Measurements from ENCODE around the gene KNOP1.
"Not testable (repeated sequence)": the region's sequence is repeated elsewhere in the genome, so short reads cannot be mapped to it uniquely, and the experiment has no call there.

KNOP1 gene

DNA sequence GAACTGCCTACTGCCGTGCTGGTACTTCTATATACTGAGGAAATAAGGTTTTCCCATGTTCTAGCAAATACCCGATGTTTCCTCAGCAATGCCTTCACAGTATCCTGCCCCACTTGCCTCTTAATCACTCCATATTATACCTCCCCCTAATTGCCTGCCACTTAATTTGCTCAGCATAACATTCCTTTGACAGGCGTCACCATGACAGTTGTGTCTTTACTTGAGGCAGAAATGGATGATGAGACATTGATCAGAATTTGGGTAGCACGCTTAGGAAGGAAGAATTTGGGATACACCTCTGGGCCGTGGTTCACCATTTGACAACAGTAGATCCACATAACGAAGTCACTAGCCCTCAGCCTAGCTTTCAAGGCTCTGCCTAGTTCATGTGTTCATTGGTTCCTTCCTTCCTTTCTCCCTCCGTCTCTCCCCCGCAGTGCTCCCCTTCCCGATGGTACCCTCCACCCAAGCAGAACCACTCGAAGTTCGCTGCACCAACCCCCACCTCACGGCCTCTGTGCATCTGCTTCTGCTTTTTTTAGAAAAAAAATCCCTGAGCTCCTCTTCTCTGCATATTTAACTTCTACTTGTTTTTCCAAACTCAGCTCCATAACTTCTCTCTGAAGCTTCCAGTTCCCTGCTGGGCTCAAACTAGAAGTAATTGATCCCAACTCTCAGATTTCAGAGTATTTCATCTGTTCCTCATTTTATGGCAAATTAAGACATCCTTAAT lies 19.4 kb upstream of the KNOP1 start:
- no peaks in the 10 kb centered on the region for H3K79me2 ChIP-seq (ENCODE audit: control insufficient read depth, insufficient read depth, low read length, unreplicated experiment)
- no peaks in the 10 kb centered on the region for H3K36me3 ChIP-seq (ENCODE audit: insufficient read depth, low read length)
- no peak overlapping the region for H3K4me3 ChIP-seq (ENCODE audit: low read depth, low read length)
- H3K27me3 ChIP-seq (ENCODE audit: insufficient read depth, low read length) = no peaks in the 10 kb centered on the region
- H3K27ac ChIP-seq (ENCODE audit: low read depth, low read length) = no peak overlapping the region
- H2AFZ ChIP-seq (ENCODE audit: low read length, unreplicated experiment) = no peak overlapping the region
- no peaks in the 10 kb centered on the region for H3K4me1 ChIP-seq (ENCODE audit: control insufficient read depth, insufficient read depth, low read length, unreplicated experiment)

GRCh38 chr16:19735074-19735867 lies 17.2 kb upstream of the KNOP1 start:
- no peak overlapping the region for H2AFZ ChIP-seq (ENCODE audit: low read length, unreplicated experiment)
- no peaks in the 10 kb centered on the region for H3K4me1 ChIP-seq (ENCODE audit: control insufficient read depth, insufficient read depth, low read length, unreplicated experiment)
- H3K36me3 ChIP-seq (ENCODE audit: insufficient read depth, low read length) = no peaks in the 10 kb centered on the region
- no peaks in the 10 kb centered on the region for H3K27me3 ChIP-seq (ENCODE audit: insufficient read depth, low read length)
- no peaks in the 10 kb centered on the region for H3K79me2 ChIP-seq (ENCODE audit: control insufficient read depth, insufficient read depth, low read length, unreplicated experiment)
- H3K27ac ChIP-seq (ENCODE audit: low read depth, low read length) = no peak overlapping the region
- no peak overlapping the region for H3K4me3 ChIP-seq (ENCODE audit: low read depth, low read length)

DNA sequence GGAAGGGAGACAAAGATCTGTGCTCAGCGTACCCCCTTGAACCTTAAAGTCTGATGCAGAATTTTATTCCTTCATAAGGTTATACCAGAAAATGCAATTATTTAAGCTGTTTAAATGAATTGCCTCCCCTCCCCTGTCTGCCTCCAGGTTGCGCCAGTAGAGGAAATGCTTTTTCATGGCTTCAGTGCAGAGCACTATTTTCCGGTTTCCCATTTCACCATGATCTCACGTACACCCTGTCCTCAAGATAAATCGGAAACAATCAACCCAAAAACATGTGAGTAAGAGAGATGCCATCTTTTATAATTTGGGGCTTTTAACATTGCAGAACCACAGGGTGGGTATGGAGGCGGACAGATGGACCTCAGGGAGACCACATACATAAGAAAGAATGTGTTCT lies 15.5 kb upstream of the KNOP1 start:
- Histone ChIP-seq H3K4me1 (ENCODE audit: control insufficient read depth, insufficient read depth, low read length, unreplicated experiment) (no peaks in the 10 kb centered on the region), H3K79me2 (ENCODE audit: control insufficient read depth, insufficient read depth, low read length, unreplicated experiment) (no peaks in the 10 kb centered on the region), H3K36me3 (ENCODE audit: insufficient read depth, low read length) (no peaks in the 10 kb centered on the region), H3K27ac (ENCODE audit: low read depth, low read length) (no peak overlapping the region), H3K27me3 (ENCODE audit: insufficient read depth, low read length) (no peaks in the 10 kb centered on the region), H3K4me3 (ENCODE audit: low read depth, low read length) (no peak overlapping the region), H2AFZ (ENCODE audit: low read length, unreplicated experiment) (no peak overlapping the region)

- Histone ChIP-seq H3K4me3 (ENCODE audit: low read depth, low read length) (no peak overlapping the region), H3K27me3 (ENCODE audit: insufficient read depth, low read length) (no peaks in the 10 kb centered on the region), H3K27ac (ENCODE audit: low read depth, low read length) (no peak overlapping the region), H3K79me2 (ENCODE audit: control insufficient read depth, insufficient read depth, low read length, unreplicated experiment) (no peaks in the 10 kb centered on the region), H3K36me3 (ENCODE audit: insufficient read depth, low read length) (no peaks in the 10 kb centered on the region), H3K4me1 (ENCODE audit: control insufficient read depth, insufficient read depth, low read length, unreplicated experiment) (no peaks in the 10 kb centered on the region), H2AFZ (ENCODE audit: low read length, unreplicated experiment) (no peak overlapping the region)
Observed at GRCh38 chr16:19728636-19728965, 10.6 kb upstream of the KNOP1 start.

DNA sequence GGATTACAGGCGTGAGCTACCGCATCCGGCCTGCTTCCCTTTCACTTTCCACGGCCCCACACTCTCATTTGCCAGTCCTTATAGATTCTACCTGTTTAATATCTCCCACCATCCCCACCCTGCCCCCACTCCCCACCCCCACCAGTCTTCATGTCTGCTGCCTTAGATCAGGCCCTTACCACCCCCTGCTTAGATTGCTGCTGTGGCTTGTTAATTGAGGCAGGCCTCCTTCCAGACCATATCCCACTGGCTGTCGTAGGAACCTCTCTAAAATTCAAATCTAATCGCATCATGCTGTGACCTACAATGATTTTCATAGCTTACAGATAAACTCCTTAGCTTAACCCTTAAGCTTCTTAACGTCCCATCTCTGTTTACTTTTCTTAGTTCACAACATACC lies 5.0 kb upstream of the KNOP1 start:
- H3K27me3 ChIP-seq (ENCODE audit: insufficient read depth, low read length) = no peaks in the 10 kb centered on the region
- no peak overlapping the region for H2AFZ ChIP-seq (ENCODE audit: low read length, unreplicated experiment)
- no peak overlapping the region for H3K4me3 ChIP-seq (ENCODE audit: low read depth, low read length)
- no peak overlapping the region for H3K27ac ChIP-seq (ENCODE audit: low read depth, low read length)
- H3K4me1 ChIP-seq (ENCODE audit: control insufficient read depth, insufficient read depth, low read length, unreplicated experiment) = peaks cover 7% of the 10 kb centered on the region
- H3K36me3 ChIP-seq (ENCODE audit: insufficient read depth, low read length) = no peaks in the 10 kb centered on the region
- peaks cover 12% of the 10 kb centered on the region for H3K79me2 ChIP-seq (ENCODE audit: control insufficient read depth, insufficient read depth, low read length, unreplicated experiment)

GRCh38 chr16:19722269-19722952 lies 4.4 kb upstream of the KNOP1 start:
- no peak overlapping the region for H3K4me3 ChIP-seq (ENCODE audit: low read depth, low read length)
- H3K4me1 ChIP-seq (ENCODE audit: control insufficient read depth, insufficient read depth, low read length, unreplicated experiment) = peaks cover 7% of the 10 kb centered on the region
- H2AFZ ChIP-seq (ENCODE audit: low read length, unreplicated experiment) = no peak overlapping the region
- H3K36me3 ChIP-seq (ENCODE audit: insufficient read depth, low read length) = no peaks in the 10 kb centered on the region
- no peak overlapping the region for H3K27ac ChIP-seq (ENCODE audit: low read depth, low read length)
- no peaks in the 10 kb centered on the region for H3K27me3 ChIP-seq (ENCODE audit: insufficient read depth, low read length)
- H3K79me2 ChIP-seq (ENCODE audit: control insufficient read depth, insufficient read depth, low read length, unreplicated experiment) = peaks cover 15% of the 10 kb centered on the region

GRCh38 chr16:19718624-19718965 lies 568 bp upstream of the KNOP1 start:
- H3K4me1 ChIP-seq (ENCODE audit: control insufficient read depth, insufficient read depth, low read length, unreplicated experiment) = peaks cover 21% of the 10 kb centered on the region
- peak overlapping the region; percentile 72; the same call in 1 of the 2 replicates for H3K27ac ChIP-seq (ENCODE audit: low read depth, low read length)

GRCh38 chr16:19717314-19717713 lies 713 bp downstream of the KNOP1 start:
- Histone ChIP-seq H3K27me3 (ENCODE audit: insufficient read depth, low read length) (no peaks in the 10 kb centered on the region), H3K79me2 (ENCODE audit: control insufficient read depth, insufficient read depth, low read length, unreplicated experiment) (peaks cover 35% of the 10 kb centered on the region), H3K4me3 (ENCODE audit: low read depth, low read length) (peak overlapping the region; percentile 95), H2AFZ (ENCODE audit: low read length, unreplicated experiment) (peak overlapping the region; percentile 76), H3K36me3 (ENCODE audit: insufficient read depth, low read length) (peaks cover 6% of the 10 kb centered on the region; the same call in 1 of the 2 replicates), H3K4me1 (ENCODE audit: control insufficient read depth, insufficient read depth, low read length, unreplicated experiment) (peaks cover 21% of the 10 kb centered on the region), H3K27ac (ENCODE audit: low read depth, low read length) (peak overlapping the region; percentile 72)

More at GRCh38 chr16:19718624-19718965, 568 bp upstream of the KNOP1 start:
- H3K36me3 ChIP-seq (ENCODE audit: insufficient read depth, low read length) = peaks cover 6% of the 10 kb centered on the region; the same call in 1 of the 2 replicates
- peak overlapping the region; percentile 97 for H2AFZ ChIP-seq (ENCODE audit: low read length, unreplicated experiment)
- peaks cover 35% of the 10 kb centered on the region for H3K79me2 ChIP-seq (ENCODE audit: control insufficient read depth, insufficient read depth, low read length, unreplicated experiment)
- H3K27me3 ChIP-seq (ENCODE audit: insufficient read depth, low read length) = no peaks in the 10 kb centered on the region
- H3K4me3 ChIP-seq (ENCODE audit: low read depth, low read length) = peak overlapping the region; percentile 95

- H3K4me1 ChIP-seq (ENCODE audit: control insufficient read depth, insufficient read depth, low read length, unreplicated experiment) = peaks cover 21% of the 10 kb centered on the region
- not testable (repeated sequence) for H3K27me3 ChIP-seq (ENCODE audit: insufficient read depth, low read length); H3K36me3 ChIP-seq (ENCODE audit: insufficient read depth, low read length); H3K27ac ChIP-seq (ENCODE audit: low read depth, low read length)
- peak overlapping the region; percentile 76 for H2AFZ ChIP-seq (ENCODE audit: low read length, unreplicated experiment)
- peak overlapping the region; percentile 95 for H3K4me3 ChIP-seq (ENCODE audit: low read depth, low read length)
- peaks cover 35% of the 10 kb centered on the region for H3K79me2 ChIP-seq (ENCODE audit: control insufficient read depth, insufficient read depth, low read length, unreplicated experiment)
Observed at GRCh38 chr16:19716728-19717127, 1.3 kb downstream of the KNOP1 start.

DNA sequence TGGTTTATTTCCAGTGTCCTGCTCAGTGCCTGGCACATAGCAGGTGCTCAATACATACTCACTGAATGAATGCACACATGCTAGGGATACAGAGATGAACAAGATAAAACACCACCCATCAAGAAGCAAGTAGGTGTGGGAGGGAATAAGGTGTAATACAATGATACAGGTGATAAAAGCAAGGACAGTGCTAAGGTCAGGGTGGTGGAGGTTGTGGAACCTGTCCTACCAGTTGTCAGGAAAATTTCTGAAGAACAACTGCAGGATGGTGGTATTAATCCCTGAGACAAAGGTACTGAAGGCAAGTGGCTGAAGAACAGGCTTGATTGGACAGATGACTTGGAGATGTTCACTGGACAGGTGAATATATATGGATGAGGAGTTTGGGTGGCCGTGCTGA lies 1.8 kb downstream of the KNOP1 start:
- Histone ChIP-seq H3K27ac (ENCODE audit: low read depth, low read length) (no peak overlapping the region), H3K79me2 (ENCODE audit: control insufficient read depth, insufficient read depth, low read length, unreplicated experiment) (peaks cover 35% of the 10 kb centered on the region), H3K4me1 (ENCODE audit: control insufficient read depth, insufficient read depth, low read length, unreplicated experiment) (peaks cover 21% of the 10 kb centered on the region), H2AFZ (ENCODE audit: low read length, unreplicated experiment) (no peak overlapping the region), H3K36me3 (ENCODE audit: insufficient read depth, low read length) (peaks cover 6% of the 10 kb centered on the region; the same call in 1 of the 2 replicates), H3K27me3 (ENCODE audit: insufficient read depth, low read length) (no peaks in the 10 kb centered on the region), H3K4me3 (ENCODE audit: low read depth, low read length) (peak overlapping the region; percentile 95)
